IPS-20b (cell line): ENCODE data around the gene RNPEPL1.

Experiments used
- H3K27ac ChIP-seq: one replicate; pipeline ENCODE4 v1.5.1; 2013; ENCODE audit warnings: low read length
- H3K27me3 ChIP-seq: 2 replicates; pipeline ENCODE4 v1.6.1; 2013; ENCODE audit warnings: mild to moderate bottlenecking, low read length, inconsistent platforms; ENCODE audit not compliant: insufficient read depth
- H3K36me3 ChIP-seq: 2 replicates; pipeline ENCODE4 v1.6.1; 2013; ENCODE audit warnings: low read depth, mild to moderate bottlenecking, inconsistent platforms, low read length, moderate library complexity; ENCODE audit not compliant: insufficient read depth
- H3K4me1 ChIP-seq: 2 replicates; pipeline ENCODE4 v1.6.1; 2013; ENCODE audit warnings: mild to moderate bottlenecking, control low read depth, inconsistent platforms, low read length, moderate library complexity; ENCODE audit not compliant: insufficient read depth
- H3K4me3 ChIP-seq: 2 replicates; pipeline ENCODE4 v1.5.1; 2013; ENCODE audit warnings: mild to moderate bottlenecking, low read length, inconsistent platforms
- H3K9ac ChIP-seq: 2 replicates; pipeline ENCODE4 v1.6.1; 2013; ENCODE audit warnings: low read depth, mild to moderate bottlenecking, inconsistent platforms, low read length, moderate library complexity
- H3K9me3 ChIP-seq: 2 replicates; pipeline ENCODE4 v1.6.1; 2013; ENCODE audit warnings: mild to moderate bottlenecking, low read depth, low read length, inconsistent platforms; ENCODE audit not compliant: insufficient read depth

The RNPEPL1 gene

GRCh38 chr2:240620149-240620731 is 52.0 kb downstream of the RNPEPL1 start:
- Histone ChIP-seq H3K27ac (no peak overlapping the region), H3K36me3 (no peaks in the 10 kb centered on the region), H3K27me3 (no peaks in the 10 kb centered on the region), H3K4me3 (no peak overlapping the region), H3K9me3 (peaks cover 39% of the 10 kb centered on the region), H3K4me1 (no peaks in the 10 kb centered on the region), H3K9ac (no peak overlapping the region)

GRCh38 chr2:240620859-240621258 is 52.6 kb downstream of the RNPEPL1 start:
- H3K36me3 ChIP-seq, result no peaks in the 10 kb centered on the region
- H3K27me3 ChIP-seq, result no peaks in the 10 kb centered on the region
- no peaks in the 10 kb centered on the region for H3K4me1 ChIP-seq
- no peak overlapping the region for H3K27ac ChIP-seq
- no peak overlapping the region for H3K9ac ChIP-seq
- peaks cover 34% of the 10 kb centered on the region for H3K9me3 ChIP-seq
- H3K4me3 ChIP-seq, result no peak overlapping the region

DNA sequence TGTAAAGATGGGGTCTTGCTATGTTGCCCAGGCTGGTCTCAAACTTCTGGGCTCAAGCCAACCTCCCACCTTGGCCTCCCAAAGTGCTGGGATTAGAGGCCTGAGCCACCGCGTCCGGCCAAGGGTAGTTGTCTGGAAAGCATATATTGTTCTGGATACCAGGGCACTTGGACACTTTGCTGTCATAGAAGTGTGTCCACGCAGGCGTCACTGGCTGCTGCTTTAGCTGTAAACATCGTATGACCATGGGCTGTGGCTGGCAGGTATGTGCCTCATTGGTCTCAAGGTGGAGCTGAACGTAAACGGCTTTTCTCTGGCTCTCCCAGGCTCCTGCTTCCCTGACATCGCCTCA is 53.8 kb downstream of the RNPEPL1 start:
- Histone ChIP-seq H3K9ac (no peak overlapping the region), H3K4me3 (no peak overlapping the region), H3K36me3 (no peaks in the 10 kb centered on the region), H3K9me3 (peaks cover 23% of the 10 kb centered on the region), H3K27me3 (no peaks in the 10 kb centered on the region), H3K27ac (no peak overlapping the region), H3K4me1 (no peaks in the 10 kb centered on the region)

DNA sequence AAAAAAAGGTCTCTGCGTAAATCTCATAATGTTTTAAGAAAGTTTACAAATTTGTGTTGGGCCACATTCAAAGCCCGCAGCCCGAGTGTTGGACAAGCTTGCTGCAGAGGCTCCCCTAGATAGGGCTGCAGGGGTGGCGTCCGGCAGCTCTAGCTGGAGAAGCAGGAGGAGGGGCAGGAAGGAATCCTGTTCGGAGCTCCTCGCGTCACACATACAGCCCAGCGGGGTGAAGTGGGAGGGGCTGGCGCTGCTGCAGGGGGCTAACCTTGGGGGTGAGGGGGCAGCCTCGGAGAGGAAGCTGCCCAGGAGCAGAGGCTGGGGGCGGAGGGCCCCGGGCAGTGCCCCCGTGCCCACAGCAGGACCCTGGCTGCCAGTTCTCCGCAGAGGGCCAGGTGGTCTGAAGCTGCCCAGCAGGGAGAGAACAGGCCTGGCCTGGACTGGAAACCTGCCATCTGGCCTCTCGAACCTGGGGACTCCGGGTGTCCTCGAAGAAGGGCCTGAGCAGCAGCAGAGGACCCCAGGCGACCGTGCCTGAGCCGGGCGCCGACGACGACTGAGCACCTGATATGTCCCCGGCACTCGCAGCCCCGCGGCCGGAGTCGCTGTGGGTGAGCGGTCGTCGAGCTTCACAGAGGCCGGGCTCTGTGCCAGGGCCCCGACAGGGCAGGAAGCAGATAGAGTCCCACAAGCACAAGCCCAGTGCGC is 54.4 kb downstream of the RNPEPL1 start:
- no peak overlapping the region for H3K27ac ChIP-seq
- no peaks in the 10 kb centered on the region for H3K4me1 ChIP-seq
- H3K27me3 ChIP-seq, result no peaks in the 10 kb centered on the region
- H3K36me3 ChIP-seq, result no peaks in the 10 kb centered on the region
- no peak overlapping the region for H3K9ac ChIP-seq
- H3K9me3 ChIP-seq, result peaks cover 17% of the 10 kb centered on the region
- no peak overlapping the region for H3K4me3 ChIP-seq

GRCh38 chr2:240623531-240624010 is 55.3 kb downstream of the RNPEPL1 start:
- Histone ChIP-seq H3K36me3 (no peaks in the 10 kb centered on the region), H3K27ac (no peak overlapping the region), H3K27me3 (no peaks in the 10 kb centered on the region), H3K4me1 (no peaks in the 10 kb centered on the region), H3K9ac (no peak overlapping the region), H3K9me3 (peaks cover 10% of the 10 kb centered on the region; the same call in 1 of the 2 replicates), H3K4me3 (no peak overlapping the region)

GRCh38 chr2:240624011-240624949 is 56.0 kb downstream of the RNPEPL1 start:
- peaks cover 3% of the 10 kb centered on the region; the same call in 1 of the 2 replicates for H3K9me3 ChIP-seq
- H3K4me1 ChIP-seq, result no peaks in the 10 kb centered on the region
- H3K27ac ChIP-seq, result no peak overlapping the region
- no peaks in the 10 kb centered on the region for H3K36me3 ChIP-seq
- no peak overlapping the region for H3K4me3 ChIP-seq
- no peaks in the 10 kb centered on the region for H3K27me3 ChIP-seq
- no peak overlapping the region for H3K9ac ChIP-seq

DNA sequence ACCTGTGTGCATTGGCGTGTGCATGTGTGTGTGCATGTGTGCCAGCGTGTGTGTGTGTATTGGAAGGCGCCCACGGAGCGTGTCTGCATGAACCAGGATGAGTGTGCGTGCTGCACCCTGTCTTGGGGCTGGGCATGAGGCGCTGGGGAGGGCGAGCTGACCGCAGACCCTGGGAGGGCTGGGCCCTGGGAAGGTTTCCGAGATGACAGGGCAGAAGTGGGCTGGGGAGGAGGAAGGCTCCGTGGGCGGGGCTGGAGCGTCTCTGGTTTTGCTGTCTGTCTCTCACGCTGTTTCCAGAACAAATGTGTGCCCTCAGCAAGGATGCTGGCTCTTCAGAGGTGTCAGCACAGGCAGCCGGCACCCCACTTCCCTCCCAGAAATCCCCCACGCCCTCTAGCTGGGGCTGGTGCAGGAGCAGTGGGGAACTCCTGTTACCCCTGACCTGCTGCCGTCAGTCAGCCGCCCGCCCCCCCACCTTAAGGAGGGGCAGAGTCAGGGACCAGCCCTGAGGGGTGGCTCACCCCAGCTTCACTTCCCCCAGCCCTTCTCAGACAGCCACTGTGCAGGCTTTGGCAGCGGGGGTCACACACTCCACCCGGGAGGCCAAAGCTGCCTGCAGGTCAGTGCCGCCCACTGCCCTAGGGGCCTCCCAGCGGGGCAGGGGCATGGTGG is 56.8 kb downstream of the RNPEPL1 start, which contains the start of gene GPR35:
Gene GPR35, plus strand, starts transcription at position 531 of the 672 bp plus-strand sequence. CDS start 4,473 bp downstream, outside the sequence.
- no peak within 1 kb of the TSS for H3K9ac ChIP-seq
- no peaks in the 10 kb centered on the region for H3K4me1 ChIP-seq
- H3K4me3 ChIP-seq, result no peak within 1 kb of the TSS
- H3K27me3 ChIP-seq, result no peaks in the 10 kb centered on the region
- H3K36me3 ChIP-seq, result no peaks in the 10 kb centered on the region
- H3K27ac ChIP-seq, result no peak within 1 kb of the TSS
- no peaks in the 10 kb centered on the region for H3K9me3 ChIP-seq

DNA sequence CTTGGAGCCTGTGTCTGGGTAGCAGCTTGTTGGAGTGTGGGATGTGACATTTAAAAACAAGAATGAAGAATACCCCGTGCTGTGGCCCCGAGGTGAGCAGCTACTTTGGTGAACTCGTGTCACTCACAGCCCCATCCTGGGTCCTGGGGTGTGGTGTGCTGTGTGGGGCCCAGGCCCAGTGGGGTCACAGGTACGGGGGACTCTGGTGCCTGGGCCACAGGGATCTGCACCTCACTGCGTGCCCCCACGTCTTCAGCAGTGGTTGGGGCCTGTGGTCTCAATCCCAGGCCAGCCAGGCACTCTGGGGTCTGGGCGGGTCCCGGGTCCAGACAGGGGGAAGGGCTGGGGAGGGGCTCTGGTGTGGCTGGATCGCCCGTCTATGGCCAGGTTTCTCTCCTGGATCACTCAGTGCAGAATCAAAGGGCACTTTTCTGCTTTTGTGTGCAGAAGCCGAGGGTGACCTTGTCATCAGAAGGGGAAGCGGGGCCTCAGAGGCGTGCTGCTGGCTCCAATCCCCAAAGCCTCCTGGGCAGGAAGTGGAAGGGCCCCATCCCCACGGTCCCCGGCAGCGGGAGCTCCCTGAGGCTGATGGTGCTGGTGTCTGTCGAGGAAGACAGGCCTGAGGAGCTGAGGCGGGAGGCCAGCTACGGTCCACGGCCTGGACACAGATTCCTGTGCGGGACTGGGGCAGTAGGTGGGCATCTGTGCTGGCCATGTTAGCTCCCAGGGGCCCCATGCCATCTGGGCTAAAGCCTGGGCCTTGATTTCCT is 58.4 kb downstream of the RNPEPL1 start:
- no peaks in the 10 kb centered on the region for H3K27me3 ChIP-seq
- H3K9ac ChIP-seq, result no peak overlapping the region
- no peaks in the 10 kb centered on the region for H3K4me1 ChIP-seq
- no peak overlapping the region for H3K4me3 ChIP-seq
- H3K36me3 ChIP-seq, result no peaks in the 10 kb centered on the region
- no peaks in the 10 kb centered on the region for H3K9me3 ChIP-seq
- H3K27ac ChIP-seq, result no peak overlapping the region

DNA sequence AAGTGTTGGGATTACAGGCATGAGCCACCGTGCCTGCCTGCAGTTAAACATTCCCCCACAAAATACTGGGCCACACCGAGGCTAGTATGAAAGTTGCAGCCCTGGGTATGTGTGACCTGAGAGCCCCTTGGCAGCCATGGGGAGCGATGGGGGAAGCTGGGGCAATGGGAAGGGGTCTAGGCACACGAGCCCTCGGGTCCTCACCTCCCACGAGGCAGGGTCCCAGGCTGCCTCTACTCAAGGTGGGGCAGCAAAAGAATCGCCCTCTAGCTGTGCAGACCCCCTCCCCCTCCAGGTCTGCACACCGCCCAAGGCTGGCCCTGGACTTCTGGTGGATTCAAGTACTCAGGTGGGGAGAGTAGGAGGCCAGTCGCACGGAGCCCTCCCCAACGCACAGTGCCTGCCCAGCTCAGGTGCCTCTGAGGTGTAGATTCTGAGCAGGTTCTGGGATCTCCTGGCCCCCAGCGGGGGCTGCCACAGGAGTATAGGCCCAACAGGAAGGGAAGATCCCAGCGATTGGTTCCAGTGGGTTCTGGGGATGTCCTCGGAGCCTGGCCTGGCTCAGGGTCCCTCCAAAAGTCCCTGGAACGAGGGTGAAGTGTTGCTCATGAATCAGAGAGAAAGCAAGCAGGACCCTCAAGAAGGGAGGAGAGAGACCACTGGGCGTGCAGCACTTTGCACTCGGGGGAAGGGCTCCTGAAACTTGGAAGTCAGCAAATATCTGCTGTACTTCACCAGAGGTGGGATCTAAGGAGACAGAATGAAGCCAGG is 59.6 kb downstream of the RNPEPL1 start:
- no peak overlapping the region for H3K9ac ChIP-seq
- peaks cover 7% of the 10 kb centered on the region for H3K9me3 ChIP-seq
- H3K4me3 ChIP-seq, result no peak overlapping the region
- no peaks in the 10 kb centered on the region for H3K4me1 ChIP-seq
- H3K27me3 ChIP-seq, result no peaks in the 10 kb centered on the region
- H3K36me3 ChIP-seq, result no peaks in the 10 kb centered on the region
- H3K27ac ChIP-seq, result no peak overlapping the region

DNA sequence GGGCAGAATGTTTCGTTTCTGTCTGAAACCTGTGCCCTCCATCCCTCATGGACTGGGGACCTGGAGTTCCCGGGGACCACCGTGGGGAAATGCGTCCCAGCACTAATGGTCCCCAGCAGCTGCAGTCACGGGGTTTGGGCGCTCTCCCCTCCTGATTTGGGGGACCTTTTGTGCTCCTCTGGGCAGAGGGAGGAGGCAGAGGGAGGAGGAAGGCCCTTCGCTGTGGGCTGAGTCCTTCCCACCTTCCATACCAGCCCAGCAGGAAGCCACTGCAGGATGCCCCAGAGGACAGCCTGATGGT is 60.2 kb downstream of the RNPEPL1 start:
- Histone ChIP-seq H3K36me3 (no peaks in the 10 kb centered on the region), H3K9me3 (peaks cover 13% of the 10 kb centered on the region), H3K9ac (no peak overlapping the region), H3K4me1 (no peaks in the 10 kb centered on the region), H3K27ac (no peak overlapping the region), H3K4me3 (no peak overlapping the region), H3K27me3 (no peaks in the 10 kb centered on the region)
